ENCODE data around the gene TP53BP1.
"Not testable (repeated sequence)": the region's sequence is repeated elsewhere in the genome, so short reads cannot be mapped to it uniquely, and the experiment has no call there.

The TP53BP1 gene

GRCh38 chr15:43404130-43404529 lies 88.8 kb downstream of the TP53BP1 start:
- TF ChIP-seq POLR2AphosphoS5 (IDR thresholded peaks at IDR 0.05; ENCODE audit: low read depth, low read length) (no peak), TAF1 (IDR thresholded peaks at IDR 0.05; ENCODE audit: borderline replicate concordance, low read depth, low read length) (no peak), POLR2A (IDR thresholded peaks at IDR 0.05; ENCODE audit: low read depth, low read length) (no peak)
- FAIRE-seq: no peak
- DNase-seq (ENCODE audit: insufficient read length): no peak

DNA sequence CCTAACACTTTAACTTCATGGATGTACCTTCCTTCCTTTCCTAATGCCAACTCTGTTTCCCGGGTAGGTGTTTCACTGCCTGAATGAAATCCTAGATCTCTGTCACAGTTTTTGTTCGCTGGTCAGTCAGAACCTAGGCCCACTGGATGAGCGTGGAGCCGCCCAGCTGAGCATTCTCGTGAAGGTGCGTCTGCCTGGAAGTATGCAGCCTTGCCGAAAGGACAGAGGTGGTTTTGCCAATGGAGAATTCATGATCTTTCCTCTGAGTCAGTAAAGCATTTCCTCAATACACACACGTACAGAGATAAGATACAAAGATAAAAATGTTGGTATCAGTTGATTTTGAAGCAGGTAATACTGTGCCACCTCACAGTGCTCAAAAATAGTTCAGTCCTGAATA lies 89.3 kb downstream of the TP53BP1 start:
- DNase-seq (ENCODE audit: insufficient read length) (no peak), FAIRE-seq (no peak)
- TF ChIP-seq POLR2AphosphoS5 (IDR thresholded peaks at IDR 0.05; ENCODE audit: low read depth, low read length) (no peak), POLR2A (IDR thresholded peaks at IDR 0.05; ENCODE audit: low read depth, low read length) (no peak), TAF1 (IDR thresholded peaks at IDR 0.05; ENCODE audit: borderline replicate concordance, low read depth, low read length) (no peak)

DNA sequence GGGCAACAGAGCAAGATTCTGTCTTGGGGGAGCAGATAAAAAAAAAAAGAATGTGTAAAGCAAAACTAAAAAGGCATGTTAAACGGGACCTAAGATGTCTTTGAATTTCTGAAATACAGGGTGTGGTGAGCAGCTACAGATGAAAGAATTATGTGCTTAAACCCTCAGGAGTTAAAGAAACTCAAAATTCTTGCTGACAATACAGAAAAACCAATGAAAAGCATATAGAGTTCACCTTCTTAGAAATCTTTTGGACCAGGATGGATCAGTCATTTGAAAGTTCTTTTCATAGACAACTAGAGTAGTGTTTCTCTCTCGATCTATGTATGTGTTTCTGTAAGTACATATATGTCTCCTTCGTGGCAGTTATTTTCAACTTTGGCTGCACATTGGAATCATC lies 90.7 kb downstream of the TP53BP1 start:
- no peak for FAIRE-seq
- TF ChIP-seq POLR2A (IDR thresholded peaks at IDR 0.05; ENCODE audit: low read depth, low read length) (no peak), POLR2AphosphoS5 (IDR thresholded peaks at IDR 0.05; ENCODE audit: low read depth, low read length) (no peak), TAF1 (IDR thresholded peaks at IDR 0.05; ENCODE audit: borderline replicate concordance, low read depth, low read length) (no peak)

DNA sequence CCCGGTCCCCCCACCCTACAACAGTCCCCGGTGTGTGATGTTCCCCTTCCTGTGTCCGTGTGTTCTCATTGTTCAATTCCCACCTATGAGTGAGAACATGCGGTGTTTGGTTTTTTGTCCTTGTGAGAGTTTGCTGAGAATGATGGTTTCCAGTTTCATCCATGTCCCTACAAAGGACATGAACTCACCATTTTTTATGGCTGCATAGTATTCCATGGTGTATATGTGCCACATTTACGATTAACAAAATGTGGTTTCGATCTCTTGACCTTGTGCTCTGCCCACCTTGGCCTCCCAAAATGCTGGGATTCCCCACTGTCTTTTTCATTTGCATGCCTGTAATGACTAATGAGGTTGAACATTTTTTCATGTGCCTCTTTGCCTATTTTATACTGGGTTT lies 99.4 kb downstream of the TP53BP1 start:
- DNase-seq (ENCODE audit: insufficient read length); FAIRE-seq: not testable (repeated sequence)

More for the DNA sequence above, 90.7 kb downstream of the TP53BP1 start:
- no peak for DNase-seq (ENCODE audit: insufficient read length)

DNA sequence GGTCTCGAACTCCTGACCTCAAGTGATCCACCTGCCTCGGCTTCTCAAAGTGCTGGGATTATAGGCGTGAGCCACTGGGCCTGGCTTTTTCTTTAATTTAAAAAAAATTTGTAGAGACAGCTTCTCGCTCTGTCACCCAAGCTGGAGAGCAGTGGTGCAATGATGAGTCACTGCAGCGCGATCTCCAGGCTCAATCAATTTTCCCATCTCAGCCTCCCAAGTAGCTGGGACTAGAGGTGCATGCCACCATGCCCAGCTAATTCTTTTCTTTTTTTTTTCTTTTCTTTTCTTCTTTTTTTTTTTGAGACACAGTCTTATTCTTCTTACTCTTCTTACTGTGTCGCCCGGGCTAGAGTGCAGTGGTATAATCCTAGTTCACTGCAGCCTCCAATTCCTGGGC lies 102.2 kb downstream of the TP53BP1 start:
- no peak for TF ChIP-seq POLR2AphosphoS5 (IDR thresholded peaks at IDR 0.05; ENCODE audit: low read depth, low read length)
- no peak for TF ChIP-seq TAF1 (IDR thresholded peaks at IDR 0.05; ENCODE audit: borderline replicate concordance, low read depth, low read length)
- TF ChIP-seq POLR2A (IDR thresholded peaks at IDR 0.05; ENCODE audit: low read depth, low read length): no peak
- FAIRE-seq (no peak), DNase-seq (ENCODE audit: insufficient read length) (no peak)

GRCh38 chr15:43383070-43383469 lies 109.9 kb downstream of the TP53BP1 start:
- TF ChIP-seq POLR2A (IDR thresholded peaks at IDR 0.05; ENCODE audit: low read depth, low read length): no peak
- TF ChIP-seq POLR2AphosphoS5 (IDR thresholded peaks at IDR 0.05; ENCODE audit: low read depth, low read length): no peak
- TF ChIP-seq TAF1 (IDR thresholded peaks at IDR 0.05; ENCODE audit: borderline replicate concordance, low read depth, low read length): no peak
- no peak for FAIRE-seq
- DNase-seq (ENCODE audit: insufficient read length): no peak

GRCh38 chr15:43382310-43382709 lies 110.6 kb downstream of the TP53BP1 start:
- no peak for FAIRE-seq
- TF ChIP-seq TAF1 (IDR thresholded peaks at IDR 0.05; ENCODE audit: borderline replicate concordance, low read depth, low read length) (no peak), POLR2A (IDR thresholded peaks at IDR 0.05; ENCODE audit: low read depth, low read length) (no peak), POLR2AphosphoS5 (IDR thresholded peaks at IDR 0.05; ENCODE audit: low read depth, low read length) (no peak)
- DNase-seq (ENCODE audit: insufficient read length): no peak

- no peak for FAIRE-seq
- DNase-seq (ENCODE audit: insufficient read length): no peak
- TF ChIP-seq POLR2AphosphoS5 (IDR thresholded peaks at IDR 0.05; ENCODE audit: low read depth, low read length) (no peak), TAF1 (IDR thresholded peaks at IDR 0.05; ENCODE audit: borderline replicate concordance, low read depth, low read length) (no peak), POLR2A (IDR thresholded peaks at IDR 0.05; ENCODE audit: low read depth, low read length) (no peak)
Measured at GRCh38 chr15:43378601-43379000, 114.4 kb downstream of the TP53BP1 start.

DNA sequence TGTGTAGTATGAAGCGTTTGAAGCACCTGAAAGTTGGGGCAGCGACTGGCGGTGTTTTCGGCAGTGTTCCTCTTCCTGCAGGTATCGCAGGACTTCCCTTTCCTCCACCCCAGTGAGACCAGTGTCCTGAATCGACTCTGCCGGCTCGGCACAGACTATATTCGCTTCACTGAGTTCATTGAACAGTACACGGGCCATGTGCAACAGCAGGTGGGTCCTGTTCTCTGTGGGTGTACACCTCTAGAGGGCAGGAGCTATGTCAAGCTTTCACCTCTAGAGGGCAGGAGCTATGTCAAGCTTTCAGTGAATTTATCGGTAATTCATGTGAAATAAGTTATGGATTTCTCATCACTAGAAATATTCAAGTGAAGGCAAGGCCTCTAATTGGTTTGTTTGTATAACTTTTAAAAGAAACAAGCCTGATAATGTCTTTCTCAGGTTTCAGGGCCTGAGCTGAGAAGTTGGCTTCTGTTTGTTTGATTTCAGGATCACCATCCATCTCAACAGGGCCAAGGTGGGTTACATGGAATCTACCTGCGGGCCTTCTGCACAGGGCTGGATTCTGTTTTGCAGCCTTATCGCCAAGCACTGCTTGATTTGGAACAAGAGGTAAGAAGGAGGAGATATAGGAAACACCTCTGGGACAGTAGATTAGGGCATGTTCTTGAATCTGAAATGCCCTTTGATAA lies 116.8 kb downstream of the TP53BP1 start:
- FAIRE-seq: peak; percentile 87
- TF ChIP-seq POLR2AphosphoS5 (IDR thresholded peaks at IDR 0.05; ENCODE audit: low read depth, low read length): no peak
- TF ChIP-seq POLR2A (IDR thresholded peaks at IDR 0.05; ENCODE audit: low read depth, low read length): no peak
- TF ChIP-seq TAF1 (IDR thresholded peaks at IDR 0.05; ENCODE audit: borderline replicate concordance, low read depth, low read length): no peak
- DNase-seq (ENCODE audit: insufficient read length): peak; percentile 22

GRCh38 chr15:43370975-43371974 lies 121.7 kb downstream of the TP53BP1 start, which contains the start of the genes TUBGCP4 and ZSCAN29:
Gene TUBGCP4 (plus strand): TSS chr15:43371101. CDS start chr15:43371355, 254 bp downstream.
Gene ZSCAN29 (minus strand): TSS chr15:43371043. CDS start chr15:43369913, 1,130 bp downstream.
- DNase-seq (ENCODE audit: insufficient read length) (peak; percentile 91), FAIRE-seq (peak; percentile 94)
- TF ChIP-seq POLR2AphosphoS5 (IDR thresholded peaks at IDR 0.05; ENCODE audit: low read depth, low read length) (peak; percentile 45; the same call in 1 of the 2 replicates), POLR2A (IDR thresholded peaks at IDR 0.05; ENCODE audit: low read depth, low read length) (peak; percentile 80; the same call in 1 of the 2 replicates), TAF1 (IDR thresholded peaks at IDR 0.05; ENCODE audit: borderline replicate concordance, low read depth, low read length) (peak; percentile 18; the same call in 1 of the 2 replicates)

GRCh38 chr15:43370310-43370974 lies 122.5 kb downstream of the TP53BP1 start:
- peak; percentile 68 for FAIRE-seq
- DNase-seq (ENCODE audit: insufficient read length): peak; percentile 21
- TF ChIP-seq POLR2A (IDR thresholded peaks at IDR 0.05; ENCODE audit: low read depth, low read length): no peak
- no peak for TF ChIP-seq POLR2AphosphoS5 (IDR thresholded peaks at IDR 0.05; ENCODE audit: low read depth, low read length)
- no peak for TF ChIP-seq TAF1 (IDR thresholded peaks at IDR 0.05; ENCODE audit: borderline replicate concordance, low read depth, low read length)
